HepG2 (cell line): ENCODE measurements around the gene GRK6. TPM values are rescaled to one million over a fixed set of nuclear protein-coding genes. Genes with fewer than 3 reads are reported as not detected.

Source experiments
- ELK4 ChIP-seq: sonication (generic); formaldehyde crosslinking; IDR thresholded peaks from 2 replicates; pipeline ENCODE4 v1.9.0; 2021; ENCODE audit warnings: missing genetic modification reagents, borderline replicate concordance
- EP300 ChIP-seq, 3 experiments: sonication (generic) in 1 of 3; formaldehyde crosslinking in 1 of 3; IDR thresholded peaks; 2 replicates each; pipeline versions ENCODE4 v1.5.1 to v1.6.1; 2011 to 2020; ENCODE audit warnings: low read depth in 2 of 3, low read length in 2 of 3, borderline replicate concordance in 1 of 3, improper control_type of control experiment in 1 of 3, mild to moderate bottlenecking in 1 of 3, missing genetic modification reagents in 1 of 3, moderate library complexity in 1 of 3
- ESRRA ChIP-seq: sonication (generic); formaldehyde crosslinking; IDR thresholded peaks from 2 replicates; pipeline ENCODE4 v1.5.1; 2020; ENCODE audit warnings: mild to moderate bottlenecking, low read depth, missing genetic modification reagents
- IKZF1 ChIP-seq: fragments of 450-650 bp; IDR thresholded peaks from 2 replicates; pipeline ENCODE4 v1.7.1; 2016
- ISL2 ChIP-seq: sonication (generic); formaldehyde crosslinking; IDR thresholded peaks from 2 replicates; pipeline ENCODE4 v1.5.0; 2020; ENCODE audit warnings: missing genetic modification reagents
- KMT2A ChIP-seq: sonication (generic); formaldehyde crosslinking; IDR thresholded peaks from 2 replicates; pipeline ENCODE4 v1.4.0; 2020; ENCODE audit warnings: missing genetic modification reagents
- PATZ1 ChIP-seq: sonication (generic); formaldehyde crosslinking; IDR thresholded peaks from 2 replicates; pipeline ENCODE4 v1.4.0; 2020; ENCODE audit warnings: missing genetic modification reagents
- TARDBP ChIP-seq: sonication (generic); formaldehyde crosslinking; IDR thresholded peaks from 2 replicates; pipeline ENCODE4 v1.8.0; 2022; ENCODE audit warnings: mild to moderate bottlenecking, missing genetic modification reagents
- TIGD3 ChIP-seq: sonication (generic); formaldehyde crosslinking; IDR thresholded peaks from 2 replicates; pipeline ENCODE4 v1.5.1; 2020; ENCODE audit warnings: mild to moderate bottlenecking, missing genetic modification reagents, borderline replicate concordance
- TSC22D2 ChIP-seq: sonication (generic); formaldehyde crosslinking; IDR thresholded peaks from 2 replicates; pipeline ENCODE4 v1.5.1; 2020; ENCODE audit warnings: missing genetic modification reagents, mild to moderate bottlenecking, borderline replicate concordance
- ZFP1 ChIP-seq: IDR thresholded peaks from 2 replicates; pipeline ENCODE4 v1.6.1; 2016
- ZNF780A ChIP-seq: sonication (generic); formaldehyde crosslinking; IDR thresholded peaks from 2 replicates; pipeline ENCODE4 v1.8.0; 2022; ENCODE audit warnings: mild to moderate bottlenecking, missing genetic modification reagents, moderate library complexity
- polyA plus RNA-seq, 8 experiments: library from polyadenylated mRNA; depleted of rRNA in 3 of 8; stranded (reverse) in 7 of 8; unstranded in 1 of 8; fragments of >200 nt; fragmentation: Illumina TruSeq in 4 of 8; extraction: Trizol in 4 of 8; gene quantifications; 2 replicates each; pipeline versions ENCODE4 v1.2.1 to v1.2.3, GENCODE V29; 2011 to 2016; ENCODE audit warnings: low read depth in 4 of 8, missing spikeins in 1 of 8, mixed read lengths in 1 of 8; ENCODE audit not compliant: insufficient read depth in 1 of 8
- total RNA-seq, 5 experiments: library from RNA; depleted of rRNA; stranded (reverse); fragments of >200 nt; fragmentation: Illumina TruSeq; extraction: Trizol; gene quantifications; 2 replicates each; pipeline ENCODE4 v1.2.3, GENCODE V29; 2016; ENCODE audit warnings: low read depth in 1 of 5
- TF ChIP-seq, protein P1 (sequence below): sonication (generic); formaldehyde crosslinking; IDR thresholded peaks from 2 replicates; pipeline ENCODE4 v1.4.0; 2020; ENCODE audit warnings: mild to moderate bottlenecking, missing genetic modification reagents
- TF ChIP-seq, protein P2 (sequence below): sonication (generic); formaldehyde crosslinking; IDR thresholded peaks from 2 replicates; pipeline ENCODE4 v1.5.1; 2020; ENCODE audit warnings: missing genetic modification reagents, mild to moderate bottlenecking, borderline replicate concordance
- TF ChIP-seq, protein P3 (sequence below): sonication (generic); formaldehyde crosslinking; IDR thresholded peaks from 2 replicates; pipeline ENCODE4 v1.5.1; 2020; ENCODE audit warnings: mild to moderate bottlenecking, missing genetic modification reagents, borderline replicate concordance

Gene GRK6
- total and polyA plus RNA-seq, 2 of the 13 experiments (the other 11 are each of a cell fraction or from before 2014, with no cell fraction given), result 13.2 to 19.9 TPM

DNA sequence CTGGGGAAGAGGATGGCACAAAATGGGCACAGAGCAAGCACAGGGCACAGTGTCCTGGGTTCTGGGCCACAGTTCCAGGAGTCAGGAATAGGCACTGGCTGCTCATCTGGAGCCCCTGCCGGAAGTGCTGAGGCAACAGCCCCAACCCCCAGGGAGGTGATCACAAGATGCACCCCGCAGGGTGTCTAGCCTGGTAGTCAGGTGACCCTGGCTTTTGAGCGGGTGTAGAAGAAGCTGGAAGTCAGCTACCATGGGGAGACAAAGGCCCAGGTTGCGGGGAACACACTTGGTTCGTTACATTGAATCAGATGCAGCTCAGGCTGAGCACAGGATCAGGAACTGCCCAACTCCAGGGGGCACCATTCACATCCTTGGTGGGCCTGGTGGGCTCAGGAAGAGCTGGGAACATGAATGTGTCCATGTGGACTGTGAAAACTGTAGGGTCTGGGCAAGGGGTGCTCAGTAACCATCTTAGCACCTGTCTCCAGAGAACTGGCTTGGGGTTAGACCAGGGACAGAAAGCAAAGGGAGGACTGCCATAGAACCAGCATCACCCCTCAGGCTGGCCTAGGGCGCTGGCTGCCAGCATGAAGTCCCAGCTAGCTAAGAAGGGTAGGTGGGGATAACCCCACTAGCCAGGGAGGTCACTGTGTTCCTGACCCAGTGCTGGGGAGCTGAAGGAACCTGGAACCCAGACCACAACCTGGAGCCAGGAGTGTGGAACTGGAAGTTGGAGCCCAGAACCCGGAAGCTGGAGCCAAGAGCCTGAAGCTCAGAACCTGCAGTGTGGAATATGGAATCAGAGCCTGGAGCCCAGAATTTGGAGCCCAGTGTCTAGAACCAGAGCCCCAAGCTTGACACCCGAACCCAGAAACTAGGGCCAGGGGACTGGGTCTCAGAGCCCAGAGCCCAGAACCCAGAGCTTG lies 48.4 kb upstream of the GRK6 start (continued):
- TF ChIP-seq TIGD3 (no peak), IKZF1 (no peak), TSC22D2 (no peak), ZFP1 (CRISPR knock-in tag) (peak; percentile 14; the same call in 1 of the 2 replicates), ISL2 (CRISPR knock-in tag) (no peak), TARDBP (no peak), ESRRA (CRISPR knock-in tag) (no peak), EP300 (IDR thresholded peaks at IDR 0.05; ENCODE audit: low read depth in 2 of 2, low read length in 2 of 2) (no peak), EP300 (CRISPR knock-in tag; IDR thresholded peaks at IDR 0.05; ENCODE audit: borderline replicate concordance) (no peak), ELK4 (CRISPR knock-in tag) (no peak), PATZ1 (CRISPR knock-in tag) (no peak), ZNF780A (CRISPR knock-in tag) (no peak), KMT2A (CRISPR knock-in tag) (no peak)
- TF ChIP-seq, protein P1, sequence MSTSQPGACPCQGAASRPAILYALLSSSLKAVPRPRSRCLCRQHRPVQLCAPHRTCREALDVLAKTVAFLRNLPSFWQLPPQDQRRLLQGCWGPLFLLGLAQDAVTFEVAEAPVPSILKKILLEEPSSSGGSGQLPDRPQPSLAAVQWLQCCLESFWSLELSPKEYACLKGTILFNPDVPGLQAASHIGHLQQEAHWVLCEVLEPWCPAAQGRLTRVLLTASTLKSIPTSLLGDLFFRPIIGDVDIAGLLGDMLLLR (CRISPR knock-in tag), result no peak
- TF ChIP-seq, protein P2, sequence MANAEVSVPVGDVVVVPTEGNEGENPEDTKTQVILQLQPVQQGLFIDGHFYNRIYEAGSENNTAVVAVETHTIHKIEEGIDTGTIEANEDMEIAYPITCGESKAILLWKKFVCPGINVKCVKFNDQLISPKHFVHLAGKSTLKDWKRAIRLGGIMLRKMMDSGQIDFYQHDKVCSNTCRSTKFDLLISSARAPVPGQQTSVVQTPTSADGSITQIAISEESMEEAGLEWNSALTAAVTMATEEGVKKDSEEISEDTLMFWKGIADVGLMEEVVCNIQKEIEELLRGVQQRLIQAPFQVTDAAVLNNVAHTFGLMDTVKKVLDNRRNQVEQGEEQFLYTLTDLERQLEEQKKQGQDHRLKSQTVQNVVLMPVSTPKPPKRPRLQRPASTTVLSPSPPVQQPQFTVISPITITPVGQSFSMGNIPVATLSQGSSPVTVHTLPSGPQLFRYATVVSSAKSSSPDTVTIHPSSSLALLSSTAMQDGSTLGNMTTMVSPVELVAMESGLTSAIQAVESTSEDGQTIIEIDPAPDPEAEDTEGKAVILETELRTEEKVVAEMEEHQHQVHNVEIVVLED (CRISPR knock-in tag), result no peak
- TF ChIP-seq, protein P3, sequence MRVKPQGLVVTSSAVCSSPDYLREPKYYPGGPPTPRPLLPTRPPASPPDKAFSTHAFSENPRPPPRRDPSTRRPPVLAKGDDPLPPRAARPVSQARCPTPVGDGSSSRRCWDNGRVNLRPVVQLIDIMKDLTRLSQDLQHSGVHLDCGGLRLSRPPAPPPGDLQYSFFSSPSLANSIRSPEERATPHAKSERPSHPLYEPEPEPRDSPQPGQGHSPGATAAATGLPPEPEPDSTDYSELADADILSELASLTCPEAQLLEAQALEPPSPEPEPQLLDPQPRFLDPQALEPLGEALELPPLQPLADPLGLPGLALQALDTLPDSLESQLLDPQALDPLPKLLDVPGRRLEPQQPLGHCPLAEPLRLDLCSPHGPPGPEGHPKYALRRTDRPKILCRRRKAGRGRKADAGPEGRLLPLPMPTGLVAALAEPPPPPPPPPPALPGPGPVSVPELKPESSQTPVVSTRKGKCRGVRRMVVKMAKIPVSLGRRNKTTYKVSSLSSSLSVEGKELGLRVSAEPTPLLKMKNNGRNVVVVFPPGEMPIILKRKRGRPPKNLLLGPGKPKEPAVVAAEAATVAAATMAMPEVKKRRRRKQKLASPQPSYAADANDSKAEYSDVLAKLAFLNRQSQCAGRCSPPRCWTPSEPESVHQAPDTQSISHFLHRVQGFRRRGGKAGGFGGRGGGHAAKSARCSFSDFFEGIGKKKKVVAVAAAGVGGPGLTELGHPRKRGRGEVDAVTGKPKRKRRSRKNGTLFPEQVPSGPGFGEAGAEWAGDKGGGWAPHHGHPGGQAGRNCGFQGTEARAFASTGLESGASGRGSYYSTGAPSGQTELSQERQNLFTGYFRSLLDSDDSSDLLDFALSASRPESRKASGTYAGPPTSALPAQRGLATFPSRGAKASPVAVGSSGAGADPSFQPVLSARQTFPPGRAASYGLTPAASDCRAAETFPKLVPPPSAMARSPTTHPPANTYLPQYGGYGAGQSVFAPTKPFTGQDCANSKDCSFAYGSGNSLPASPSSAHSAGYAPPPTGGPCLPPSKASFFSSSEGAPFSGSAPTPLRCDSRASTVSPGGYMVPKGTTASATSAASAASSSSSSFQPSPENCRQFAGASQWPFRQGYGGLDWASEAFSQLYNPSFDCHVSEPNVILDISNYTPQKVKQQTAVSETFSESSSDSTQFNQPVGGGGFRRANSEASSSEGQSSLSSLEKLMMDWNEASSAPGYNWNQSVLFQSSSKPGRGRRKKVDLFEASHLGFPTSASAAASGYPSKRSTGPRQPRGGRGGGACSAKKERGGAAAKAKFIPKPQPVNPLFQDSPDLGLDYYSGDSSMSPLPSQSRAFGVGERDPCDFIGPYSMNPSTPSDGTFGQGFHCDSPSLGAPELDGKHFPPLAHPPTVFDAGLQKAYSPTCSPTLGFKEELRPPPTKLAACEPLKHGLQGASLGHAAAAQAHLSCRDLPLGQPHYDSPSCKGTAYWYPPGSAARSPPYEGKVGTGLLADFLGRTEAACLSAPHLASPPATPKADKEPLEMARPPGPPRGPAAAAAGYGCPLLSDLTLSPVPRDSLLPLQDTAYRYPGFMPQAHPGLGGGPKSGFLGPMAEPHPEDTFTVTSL (CRISPR knock-in tag), result no peak
